GM13977 (cell line): Measurements from ENCODE around the gene TRDN.

Experiments used
- DNase-seq: peaks from one replicate; pipeline ENCODE4 v3.0.0; 2012; ENCODE audit warnings: low spot score
- CTCF ChIP-seq: IDR thresholded peaks from 2 replicates; pipeline ENCODE4 v1.5.1; 2012; ENCODE audit warnings: mild to moderate bottlenecking, control low read depth; ENCODE audit not compliant: insufficient read depth; ENCODE audit errors: extremely low read depth, missing control alignments
- in situ Hi-C: fragments of 300-500 bp; cut with MboI; formaldehyde crosslinking; loops from one replicate; pipeline ENCODE4 v1.12.0; 2022; ENCODE audit warnings: low sequenced_read_pairs, low pct_unique_long_range_greater_than_20kb, mixed read lengths, inconsistent platforms; ENCODE audit not compliant: unreplicated experiment

TRDN gene

GRCh38 chr6:123636782-123637181 is at the start of gene TRDN:
Gene TRDN (minus strand): TSS chr6:123636950. CDS start chr6:123636775, 175 bp downstream.
- in situ Hi-C loops, result no loop called here

GRCh38 chr6:123681957-123682462 is 45.3 kb upstream of the TRDN start:
- in situ Hi-C loops, result no loop called here
- no peak for TF ChIP-seq CTCF
- no peak for DNase-seq

More at GRCh38 chr6:123636782-123637181, at the start of gene TRDN:
- DNase-seq, result no peak
- TF ChIP-seq CTCF, result no peak

GRCh38 chr6:123677897-123678296 is 41.1 kb upstream of the TRDN start:
- TF ChIP-seq CTCF, result no peak
- no peak for DNase-seq
- in situ Hi-C loops, result no loop called here

GRCh38 chr6:123676793-123677192 is 40.0 kb upstream of the TRDN start:
- DNase-seq, result no peak
- no peak for TF ChIP-seq CTCF
- in situ Hi-C loops, result no loop called here

- TF ChIP-seq CTCF, result no peak
- in situ Hi-C loops, result no loop called here
- DNase-seq, result no peak
These were observed 32.3 kb upstream of the TRDN start for GRCh38 chr6:123668965-123669591.

GRCh38 chr6:123668063-123668462 is 31.3 kb upstream of the TRDN start:
- TF ChIP-seq CTCF, result no peak
- DNase-seq, result no peak
- in situ Hi-C loops, result no loop called here

GRCh38 chr6:123663436-123663835 is 26.7 kb upstream of the TRDN start:
- no peak for DNase-seq
- in situ Hi-C loops, result no loop called here
- no peak for TF ChIP-seq CTCF
